Measurements from ENCODE around the gene PRDM7.

The PRDM7 gene

GRCh38 chr16:90033387-90033786, 43.7 kb downstream of the PRDM7 start:
- DNase-seq = no peak

- DNase-seq = no peak
Observed at GRCh38 chr16:90032674-90033331, 44.3 kb downstream of the PRDM7 start.

GRCh38 chr16:90031931-90032673, 45.0 kb downstream of the PRDM7 start:
- DNase-seq = no peak

GRCh38 chr16:90031186-90031930, 45.8 kb downstream of the PRDM7 start:
- no peak for DNase-seq

- DNase-seq = no peak
Observed at GRCh38 chr16:90028985-90029384, 48.1 kb downstream of the PRDM7 start.

GRCh38 chr16:90027611-90028010, 49.5 kb downstream of the PRDM7 start:
- DNase-seq = no peak

GRCh38 chr16:90026135-90026534, 51.0 kb downstream of the PRDM7 start:
- DNase-seq = no peak

GRCh38 chr16:90023078-90023447, 54.1 kb downstream of the PRDM7 start:
- DNase-seq = no peak

- DNase-seq = peak; percentile 97
Observed at GRCh38 chr16:90022209-90023077, 54.7 kb downstream of the PRDM7 start.

- no peak for DNase-seq
Observed at GRCh38 chr16:90020838-90021382, 56.2 kb downstream of the PRDM7 start.

- no peak for DNase-seq
Observed at GRCh38 chr16:90020260-90020837, 56.8 kb downstream of the PRDM7 start.

GRCh38 chr16:90019543-90020259, 57.4 kb downstream of the PRDM7 start:
- DNase-seq = peak; percentile 81

GRCh38 chr16:90018652-90019542, 58.2 kb downstream of the PRDM7 start, which contains the start of gene DBNDD1:
TSS of gene DBNDD1 (minus strand) at chr16:90019456. CDS start at chr16:90019341, 115 bp downstream.
- no peak for DNase-seq

GRCh38 chr16:90018297-90018651, 58.9 kb downstream of the PRDM7 start:
- DNase-seq = no peak

- no peak for DNase-seq
Observed at GRCh38 chr16:90016339-90016950, 60.7 kb downstream of the PRDM7 start.

- DNase-seq = no peak
Observed at GRCh38 chr16:90015586-90016338, 61.4 kb downstream of the PRDM7 start.

- DNase-seq = peak; percentile 37
Observed at GRCh38 chr16:90012991-90013745, 64.0 kb downstream of the PRDM7 start.

- no peak for DNase-seq
Observed at GRCh38 chr16:90011908-90012501, 65.1 kb downstream of the PRDM7 start.

Data from NCI-H2171 (cell line).